Fibroblast of lung (primary cell): ENCODE results near the gene UBE2Z. TPM values are rescaled to one million over a fixed set of nuclear protein-coding genes. Genes with fewer than 3 reads are reported as not detected.
A peak's percentile ranks its signal among the peaks of the same experiment; 100 is the strongest.

Experiments
- DNase-seq, 2 donors: peaks; one replicate each; pipeline versions ENCODE4 v3.0.0 to v3.0.0-alpha.2; 2010; ENCODE audit warnings: low read depth in 2 of 2
- H2AFZ ChIP-seq: 2 replicates; pipeline ENCODE4 v1.5.1; 2012; ENCODE audit warnings: low read length, control low read depth, inconsistent platforms
- H3K27ac ChIP-seq: 2 replicates; pipeline ENCODE4 v1.5.1; 2011; ENCODE audit warnings: low read length, control low read depth; ENCODE audit not compliant: insufficient read depth
- H3K27me3 ChIP-seq: 2 replicates; pipeline ENCODE4 v1.5.1; 2011; ENCODE audit warnings: mild to moderate bottlenecking, low read length; ENCODE audit not compliant: control insufficient read depth, insufficient read depth
- H3K36me3 ChIP-seq: 2 replicates; pipeline ENCODE4 v1.5.1; 2011; ENCODE audit warnings: low read length; ENCODE audit not compliant: control insufficient read depth, insufficient read depth
- H3K4me1 ChIP-seq: 2 replicates; pipeline ENCODE4 v1.5.1; 2011; ENCODE audit warnings: low read length; ENCODE audit not compliant: control insufficient read depth, insufficient read depth; ENCODE audit errors: extremely low read depth
- H3K4me2 ChIP-seq: 2 replicates; pipeline ENCODE4 v1.5.1; 2011; ENCODE audit warnings: low read length, control low read depth; ENCODE audit not compliant: insufficient read depth; ENCODE audit errors: extremely low read depth
- H3K4me3 ChIP-seq, 4 experiments: fragments of 200-600 bp in 1 of 4; sonication (generic) in 1 of 4; replicated peaks in 1 of 4; 2 replicates each; pipeline ENCODE4 v1.5.1; 2011 to 2016; ENCODE audit warnings: low read length in 4 of 4, low read depth in 3 of 4, mild to moderate bottlenecking in 3 of 4, control low read depth in 2 of 4, inconsistent platforms in 1 of 4, mixed read lengths in 1 of 4; ENCODE audit not compliant: insufficient read depth in 1 of 4; ENCODE audit errors: control extremely low read depth in 1 of 4
- H3K79me2 ChIP-seq: 2 replicates; pipeline ENCODE4 v1.5.1; 2012; ENCODE audit warnings: mild to moderate bottlenecking, low read length, inconsistent platforms; ENCODE audit not compliant: control insufficient read depth, insufficient read depth
- H3K9ac ChIP-seq: 2 replicates; pipeline ENCODE4 v1.5.1; 2011; ENCODE audit warnings: mild to moderate bottlenecking, low read length, control low read depth; ENCODE audit not compliant: insufficient read depth
- H3K9me3 ChIP-seq: 2 replicates; pipeline ENCODE4 v1.5.1; 2012; ENCODE audit warnings: low read depth, low read length; ENCODE audit not compliant: control insufficient read depth, insufficient read depth
- H4K20me1 ChIP-seq: 2 replicates; pipeline ENCODE4 v1.5.1; 2011; ENCODE audit warnings: low read length; ENCODE audit not compliant: control insufficient read depth, insufficient read depth; ENCODE audit errors: extremely low read depth
- EZH2 ChIP-seq: IDR thresholded peaks from 2 replicates; pipeline ENCODE4 v1.5.1; 2012; ENCODE audit warnings: low read length, control low read depth, mild to moderate bottlenecking; ENCODE audit errors: missing control alignments
- polyA plus RNA-seq, 2 donors: library from polyadenylated mRNA; depleted of rRNA in 1 of 2; stranded (reverse) in 1 of 2; unstranded in 1 of 2; fragments of >200 nt; gene quantifications; 2 replicates each; pipeline ENCODE4 v1.2.1, GENCODE V29; 2011 to 2012; ENCODE audit warnings: missing spikeins in 1 of 2
- total RNA-seq: library from RNA; depleted of rRNA; stranded (reverse); fragments of >200 nt; gene quantifications from 2 replicates; pipeline ENCODE4 v1.2.1, GENCODE V29; 2014
- TF ChIP-seq, protein P1 (sequence below), 2 donors: IDR thresholded peaks in 1 of 2; conservative IDR thresholded peaks in 1 of 2; 1 replicate in 1 of 2; 2 replicates in 1 of 2; pipeline ENCODE4 v1.5.1; 2011 to 2012; ENCODE audit warnings: low read length in 2 of 2, control low read depth in 1 of 2, inconsistent platforms in 1 of 2, low read depth in 1 of 2, mild to moderate bottlenecking in 1 of 2

The UBE2Z gene
- total and polyA plus RNA-seq, 2 donors (not counting 1 experiment from before 2014, with no cell fraction given): 55.2 to 141 TPM

DNA sequence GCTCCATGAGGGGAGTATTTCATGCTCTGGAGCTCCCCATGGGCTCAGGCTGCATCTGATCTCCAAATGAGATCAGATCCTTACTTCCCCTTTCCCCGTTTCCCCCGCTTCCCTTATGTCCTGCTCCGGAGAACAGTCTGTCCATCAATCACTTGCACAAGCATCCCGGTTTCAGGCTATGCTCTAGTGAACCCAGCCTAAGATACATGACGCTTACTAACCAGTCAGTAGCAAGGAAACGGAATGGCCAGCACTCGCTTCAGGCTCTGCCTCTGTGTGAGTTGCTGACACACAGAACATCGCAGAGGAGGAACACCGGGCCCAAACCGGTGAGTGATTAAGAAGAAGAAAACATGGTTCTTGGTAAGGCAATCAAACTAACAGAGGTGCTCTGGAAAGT is 25.0 kb upstream of the UBE2Z start:
- Histone ChIP-seq H2AFZ (no peak overlapping the region), H3K4me1 (no peaks in the 10 kb centered on the region)
- DNase-seq: no peak

DNA sequence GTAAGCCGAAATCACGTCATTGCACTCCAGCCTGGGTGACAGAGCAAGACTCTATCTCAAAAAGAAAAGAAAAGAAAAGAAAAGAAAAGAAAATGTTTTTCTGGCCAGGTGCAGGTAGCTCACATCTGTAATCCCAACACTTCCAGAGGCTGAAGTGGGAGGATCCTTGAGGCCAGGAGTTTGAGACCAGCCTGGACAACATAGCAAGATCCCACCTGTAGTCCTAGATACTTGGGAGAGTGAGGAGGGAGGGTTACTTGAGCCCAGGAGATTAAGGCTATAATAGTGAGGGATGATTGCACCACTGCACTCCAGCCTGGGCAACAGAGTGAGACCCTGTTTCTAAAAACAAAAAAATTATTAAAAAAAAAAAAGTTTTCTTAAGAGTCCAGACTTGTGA is 18.1 kb upstream of the UBE2Z start:
- Histone ChIP-seq H3K4me1 (peaks cover 2% of the 10 kb centered on the region), H3K79me2 (peaks cover 13% of the 10 kb centered on the region), H3K36me3 (no peaks in the 10 kb centered on the region), H3K4me2 (no peak overlapping the region), H3K9ac (no peak overlapping the region), H3K4me3 (no peak overlapping the region), H4K20me1 (no peaks in the 10 kb centered on the region), H3K27me3 (no peaks in the 10 kb centered on the region), H3K9me3 (no peaks in the 10 kb centered on the region), H2AFZ (no peak overlapping the region), H3K27ac (no peak overlapping the region)
- TF ChIP-seq, protein P1, sequence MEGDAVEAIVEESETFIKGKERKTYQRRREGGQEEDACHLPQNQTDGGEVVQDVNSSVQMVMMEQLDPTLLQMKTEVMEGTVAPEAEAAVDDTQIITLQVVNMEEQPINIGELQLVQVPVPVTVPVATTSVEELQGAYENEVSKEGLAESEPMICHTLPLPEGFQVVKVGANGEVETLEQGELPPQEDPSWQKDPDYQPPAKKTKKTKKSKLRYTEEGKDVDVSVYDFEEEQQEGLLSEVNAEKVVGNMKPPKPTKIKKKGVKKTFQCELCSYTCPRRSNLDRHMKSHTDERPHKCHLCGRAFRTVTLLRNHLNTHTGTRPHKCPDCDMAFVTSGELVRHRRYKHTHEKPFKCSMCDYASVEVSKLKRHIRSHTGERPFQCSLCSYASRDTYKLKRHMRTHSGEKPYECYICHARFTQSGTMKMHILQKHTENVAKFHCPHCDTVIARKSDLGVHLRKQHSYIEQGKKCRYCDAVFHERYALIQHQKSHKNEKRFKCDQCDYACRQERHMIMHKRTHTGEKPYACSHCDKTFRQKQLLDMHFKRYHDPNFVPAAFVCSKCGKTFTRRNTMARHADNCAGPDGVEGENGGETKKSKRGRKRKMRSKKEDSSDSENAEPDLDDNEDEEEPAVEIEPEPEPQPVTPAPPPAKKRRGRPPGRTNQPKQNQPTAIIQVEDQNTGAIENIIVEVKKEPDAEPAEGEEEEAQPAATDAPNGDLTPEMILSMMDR (conservative IDR thresholded peaks at IDR 0.05 in 1 of 2, IDR thresholded peaks at IDR 0.05 in 1 of 2; ENCODE audit: low read depth in 1 of 2, low read length in 2 of 2): no peak
- no peak for TF ChIP-seq EZH2
- no peak for DNase-seq

More for the DNA sequence above, 25.0 kb upstream of the UBE2Z start:
- no peak overlapping the region for H3K9ac ChIP-seq
- H3K9me3 ChIP-seq: no peaks in the 10 kb centered on the region
- no peak for TF ChIP-seq EZH2
- TF ChIP-seq, protein P1 (conservative IDR thresholded peaks at IDR 0.05 in 1 of 2, IDR thresholded peaks at IDR 0.05 in 1 of 2; ENCODE audit: low read depth in 1 of 2, low read length in 2 of 2): no peak
- H3K4me2 ChIP-seq: no peak overlapping the region
- no peak overlapping the region for H3K4me3 ChIP-seq
- H3K36me3 ChIP-seq: no peaks in the 10 kb centered on the region
- H3K27me3 ChIP-seq: no peaks in the 10 kb centered on the region
- H3K79me2 ChIP-seq: no peaks in the 10 kb centered on the region
- no peak overlapping the region for H3K27ac ChIP-seq
- H4K20me1 ChIP-seq: no peaks in the 10 kb centered on the region

DNA sequence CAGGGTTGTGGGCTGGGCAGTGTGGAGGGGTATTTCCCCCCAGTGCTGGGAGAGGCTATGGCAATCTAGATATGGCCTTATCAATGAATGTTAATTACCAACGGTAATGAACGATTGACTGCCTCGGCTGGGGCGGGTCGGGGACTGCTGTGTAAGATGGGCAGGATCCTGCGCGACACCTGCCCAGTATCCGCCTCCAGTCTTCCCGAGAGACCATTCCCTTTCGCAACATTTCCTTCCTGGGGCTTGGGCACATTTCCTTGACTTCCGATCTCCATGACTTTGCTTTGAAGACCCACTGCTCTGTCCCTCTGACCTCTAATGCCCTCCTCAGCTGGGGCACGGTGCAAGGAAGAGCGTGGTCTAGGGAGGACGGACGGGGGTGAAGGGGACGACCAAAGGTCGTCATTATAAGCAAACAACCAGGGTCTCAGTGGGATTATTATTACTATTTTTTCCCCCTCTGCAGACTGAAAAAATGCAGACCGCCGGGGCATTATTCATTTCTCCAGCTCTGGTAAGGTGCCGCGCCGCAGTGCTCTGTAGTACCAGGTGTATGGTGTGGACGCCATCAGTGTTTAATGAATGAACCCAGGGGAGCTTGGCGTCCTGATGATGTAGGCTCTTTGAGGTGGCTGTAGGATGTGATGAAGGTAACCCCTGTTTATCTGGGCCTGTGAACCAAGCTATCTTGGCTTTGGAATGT is 15.1 kb upstream of the UBE2Z start:
- peak overlapping the region; percentile 69 for H3K9ac ChIP-seq
- peak in 1 of 2 donors; percentile 18 for DNase-seq
- H3K27me3 ChIP-seq: no peaks in the 10 kb centered on the region
- no peak for TF ChIP-seq EZH2
- TF ChIP-seq, protein P1 (conservative IDR thresholded peaks at IDR 0.05 in 1 of 2, IDR thresholded peaks at IDR 0.05 in 1 of 2; ENCODE audit: low read depth in 1 of 2, low read length in 2 of 2): no peak
- peaks cover 2% of the 10 kb centered on the region for H3K4me1 ChIP-seq
- peak overlapping the region; percentile 86 for H3K27ac ChIP-seq
- peak overlapping the region; percentile 91 for H2AFZ ChIP-seq
- H3K79me2 ChIP-seq: peaks cover 13% of the 10 kb centered on the region
- peak overlapping the region; percentile 93 for H3K4me2 ChIP-seq
- H3K36me3 ChIP-seq: peaks cover 6% of the 10 kb centered on the region
- H3K4me3 ChIP-seq: peak overlapping the region; percentile 81 to 95 (median 90)
- no peaks in the 10 kb centered on the region for H4K20me1 ChIP-seq
- H3K9me3 ChIP-seq: no peaks in the 10 kb centered on the region
